T-cell (primary cell): Measurements from ENCODE around the gene SLC28A1. TPM values are rescaled to one million over a fixed set of nuclear protein-coding genes. Genes with fewer than 3 reads are reported as not detected.

Source experiments
- ATAC-seq, 4 experiments: fragments of 200-7000 bp in 3 of 4; fragments of 150-1000 bp in 1 of 4; cut with Tn5 transposase; replicated peaks in 1 of 4; 1 replicate in 3 of 4; 2 replicates in 1 of 4; pipeline ENCODE4 v1.10.0; 2021; ENCODE audit warnings: moderate library complexity in 3 of 4, mild to moderate bottlenecking in 2 of 4, moderate number of reproducible peaks in 1 of 4
- CTCF ChIA-PET, 2 donors: fragments of 300-600 bp; sonication (Branson Sonifier 250); formaldehyde crosslinking; loops; one replicate each; lab custom pipeline; 2022; ENCODE audit warnings: antibody characterized with exemption in 2 of 2; lab: Charles Lee
- POLR2A ChIA-PET, 2 donors: fragments of 300-600 bp; sonication (Branson Sonifier 250); formaldehyde crosslinking; loops; one replicate each; lab custom pipeline; 2022; ENCODE audit warnings: antibody characterized with exemption in 2 of 2; lab: Charles Lee
- DNase-seq, 35 experiments: peaks; one replicate each; pipeline versions ENCODE4 v3.0.0 to v3.0.0-alpha.2; 2013 to 2023
- H3K27ac ChIP-seq: one replicate; pipeline ENCODE4 v1.5.1; 2013; ENCODE audit warnings: low read length
- H3K27me3 ChIP-seq, 2 experiments: replicated peaks in 1 of 2; 1 replicate in 1 of 2; 2 replicates in 1 of 2; pipeline versions ENCODE4 v1.6.1 to v1.7.0; 2013; ENCODE audit warnings: low read length in 1 of 2, mixed read lengths in 1 of 2; ENCODE audit not compliant: control insufficient read depth in 2 of 2, insufficient read depth in 2 of 2; ENCODE audit errors: extremely low read depth in 1 of 2
- H3K36me3 ChIP-seq, 2 donors: 1 replicate in 1 of 2; 2 replicates in 1 of 2; pipeline versions ENCODE4 v1.6.1 to v1.7.0; 2013; ENCODE audit warnings: low read length in 1 of 2; ENCODE audit not compliant: control insufficient read depth in 2 of 2, insufficient read depth in 1 of 2; ENCODE audit errors: extremely low read depth in 1 of 2
- H3K4me1 ChIP-seq, 2 experiments: 1 replicate in 1 of 2; 2 replicates in 1 of 2; pipeline versions ENCODE4 v1.6.1 to v1.7.0; 2013; ENCODE audit warnings: low read length in 2 of 2, mixed read lengths in 1 of 2; ENCODE audit not compliant: insufficient read depth in 2 of 2, control insufficient read depth in 1 of 2; ENCODE audit errors: extremely low read depth in 1 of 2
- H3K4me3 ChIP-seq, 2 donors: 1 replicate in 1 of 2; 2 replicates in 1 of 2; pipeline versions ENCODE4 v1.5.1 to v1.7.0; 2013; ENCODE audit warnings: mild to moderate bottlenecking in 2 of 2, low read length in 1 of 2, moderate library complexity in 1 of 2; ENCODE audit not compliant: control insufficient read depth in 1 of 2; ENCODE audit errors: extremely low read depth in 1 of 2
- H3K9me3 ChIP-seq: 2 replicates; pipeline ENCODE4 v1.7.0; 2013
- H3K27ac Mint-ChIP-seq, 2 donors: one replicate each; pipeline ENCODE4 v1.8.0; 2020 to 2021; ENCODE audit warnings: mild to moderate bottlenecking in 2 of 2, mixed read lengths in 2 of 2
- H3K27me3 Mint-ChIP-seq, 2 donors: one replicate each; pipeline ENCODE4 v1.8.0; 2021 to 2022; ENCODE audit warnings: mixed read lengths in 2 of 2
- H3K36me3 Mint-ChIP-seq: one replicate; pipeline ENCODE4 v1.8.0; 2021; ENCODE audit warnings: mixed read lengths
- H3K4me1 Mint-ChIP-seq, 3 donors: one replicate each; pipeline ENCODE4 v1.8.0; 2020 to 2022; ENCODE audit warnings: mixed read lengths in 3 of 3, mild to moderate bottlenecking in 1 of 3
- H3K4me3 Mint-ChIP-seq, 3 donors: one replicate each; pipeline ENCODE4 v1.8.0; 2020 to 2022; ENCODE audit warnings: mild to moderate bottlenecking in 3 of 3, mixed read lengths in 3 of 3, moderate library complexity in 3 of 3
- H3K9me3 Mint-ChIP-seq, 3 donors: one replicate each; pipeline ENCODE4 v1.8.0; 2020 to 2022; ENCODE audit warnings: mixed read lengths in 3 of 3
- WGBS: methylation state at CpG from one replicate; pipeline ENCODE4 v1.1.5; 2013; ENCODE audit warnings: missing lambda C conversion rate; ENCODE audit not compliant: insufficient coverage; 5-methylcytosine and 5-hydroxymethylcytosine counted together
- total RNA-seq, 35 experiments: library from RNA in 6 of 35; stranded (reverse) in 6 of 35; fragments of 120-200 nt in 1 of 35; gene quantifications; one replicate each; pipeline versions ENCODE4 v1.2.1 to v1.2.4 and lab custom pipeline; 2013 to 2026

SLC28A1 gene
- total RNA-seq, 5 donors from 2014 or later (not counting 1 experiment from before 2014, with no cell fraction given): not detected

GRCh38 chr15:84960391-84961113 lies 76.1 kb downstream of the SLC28A1 start:
- Mint-ChIP-seq H3K4me1 (peaks cover 4 to 12% (median 6%) of the 10 kb centered on the region in 3 donors), H3K36me3 (no peaks in the 10 kb centered on the region), H3K4me3 (no peak overlapping the region), H3K27me3 (peaks cover 8 to 22% of the 10 kb centered on the region in 2 donors), H3K9me3 (no peaks in the 10 kb centered on the region), H3K27ac (no peak overlapping the region)
- ChIA-PET POLR2A (no interaction called here), CTCF (no interaction called here)
- no peak for DNase-seq
- Histone ChIP-seq H3K36me3 (no peaks in the 10 kb centered on the region), H3K9me3 (no peaks in the 10 kb centered on the region), H3K27ac (no peak overlapping the region), H3K4me3 (no peak overlapping the region), H3K27me3 (peaks cover 0 to 13% of the 10 kb centered on the region in 2 experiments), H3K4me1 (peaks cover 0 to 1% of the 10 kb centered on the region in 2 experiments)
- 87% methylated on average over 9 of the region's 13 CpGs for WGBS
- ATAC-seq: no peak

GRCh38 chr15:84961114-84961452 lies 76.6 kb downstream of the SLC28A1 start:
- DNase-seq (no peak), ATAC-seq (no peak)
- no peaks in the 10 kb centered on the region for H3K9me3 ChIP-seq
- Mint-ChIP-seq H3K9me3 (no peaks in the 10 kb centered on the region), H3K27ac (no peak overlapping the region), H3K27me3 (peaks cover 6 to 18% of the 10 kb centered on the region in 2 donors), H3K4me3 (no peak overlapping the region), H3K36me3 (no peaks in the 10 kb centered on the region), H3K4me1 (peaks cover under 1 to 7% (median under 1%) of the 10 kb centered on the region in 3 donors)
- H3K27me3 ChIP-seq: peaks cover 0 to 11% of the 10 kb centered on the region in 2 experiments
- no peaks in the 10 kb centered on the region for H3K36me3 ChIP-seq
- ChIA-PET POLR2A (no interaction called here), CTCF (no interaction called here)
- no peaks in the 10 kb centered on the region for H3K4me1 ChIP-seq
- 69% methylated on average over 2 of the region's 3 CpGs for WGBS
- H3K4me3 ChIP-seq: no peak overlapping the region
- H3K27ac ChIP-seq: no peak overlapping the region

GRCh38 chr15:84961707-84962106 lies 77.2 kb downstream of the SLC28A1 start:
- Mint-ChIP-seq H3K4me3 (no peak overlapping the region), H3K36me3 (no peaks in the 10 kb centered on the region), H3K9me3 (no peaks in the 10 kb centered on the region), H3K27ac (no peak overlapping the region), H3K27me3 (peaks cover 6 to 17% of the 10 kb centered on the region in 2 donors), H3K4me1 (peaks cover 0 to 6% (median 0%) of the 10 kb centered on the region in 3 donors)
- Histone ChIP-seq H3K4me3 (no peak overlapping the region), H3K4me1 (no peaks in the 10 kb centered on the region), H3K9me3 (no peaks in the 10 kb centered on the region), H3K27ac (no peak overlapping the region), H3K36me3 (no peaks in the 10 kb centered on the region), H3K27me3 (peaks cover 0 to 11% of the 10 kb centered on the region in 2 experiments)
- no peak for ATAC-seq
- ChIA-PET CTCF (interaction anchor here in 1 of 2 donors (1.2 kb wide), 1 partner anchor 8 kb away, joined by 3 read pairs; no protein-coding TSS in a partner anchor), POLR2A (no interaction called here)
- WGBS: 50% methylated on average over 2 of the region's 3 CpGs
- DNase-seq: no peak

- WGBS: 83% methylated on average over 1 of the region's 3 CpGs
- Mint-ChIP-seq H3K27me3 (peaks cover 6 to 14% of the 10 kb centered on the region in 2 donors), H3K36me3 (no peaks in the 10 kb centered on the region), H3K4me3 (no peak overlapping the region), H3K27ac (no peak overlapping the region), H3K4me1 (peaks cover 0 to 6% (median 0%) of the 10 kb centered on the region in 3 donors), H3K9me3 (no peaks in the 10 kb centered on the region)
- CTCF ChIA-PET: no interaction called here
- Histone ChIP-seq H3K36me3 (no peaks in the 10 kb centered on the region), H3K9me3 (no peaks in the 10 kb centered on the region), H3K27ac (no peak overlapping the region), H3K27me3 (peaks cover 0 to 11% of the 10 kb centered on the region in 2 experiments), H3K4me3 (no peak overlapping the region), H3K4me1 (no peaks in the 10 kb centered on the region)
- DNase-seq (no peak), ATAC-seq (no peak)
- POLR2A ChIA-PET: no interaction called here
Observed at GRCh38 chr15:84962955-84963354, 78.5 kb downstream of the SLC28A1 start.

- no peaks in the 10 kb centered on the region for H3K9me3 ChIP-seq
- H3K36me3 ChIP-seq: no peaks in the 10 kb centered on the region
- ChIA-PET CTCF (no interaction called here), POLR2A (no interaction called here)
- no peaks in the 10 kb centered on the region for H3K4me1 Mint-ChIP-seq
- WGBS: 67% methylated on average over 3 of the region's 3 CpGs
- H3K4me1 ChIP-seq: no peaks in the 10 kb centered on the region
- H3K27me3 ChIP-seq: peaks cover 0 to 16% of the 10 kb centered on the region in 2 experiments
- H3K9me3 Mint-ChIP-seq: no peaks in the 10 kb centered on the region
- H3K27me3 Mint-ChIP-seq: peaks cover 10 to 16% of the 10 kb centered on the region in 2 donors
- H3K36me3 Mint-ChIP-seq: no peaks in the 10 kb centered on the region
- no peak overlapping the region for H3K27ac Mint-ChIP-seq
- no peak overlapping the region for H3K4me3 ChIP-seq
- ATAC-seq: no peak
- H3K27ac ChIP-seq: no peak overlapping the region
- DNase-seq: no peak
- H3K4me3 Mint-ChIP-seq: no peak overlapping the region
Observed at GRCh38 chr15:84967380-84967779, 82.9 kb downstream of the SLC28A1 start.

- POLR2A ChIA-PET: no interaction called here
- Mint-ChIP-seq H3K9me3 (no peaks in the 10 kb centered on the region), H3K4me3 (no peak overlapping the region), H3K27ac (no peak overlapping the region), H3K36me3 (no peaks in the 10 kb centered on the region), H3K4me1 (no peaks in the 10 kb centered on the region), H3K27me3 (peaks cover 10 to 14% of the 10 kb centered on the region in 2 donors)
- Histone ChIP-seq H3K9me3 (no peaks in the 10 kb centered on the region), H3K27me3 (peaks cover 0 to 10% of the 10 kb centered on the region in 2 experiments), H3K4me1 (no peaks in the 10 kb centered on the region), H3K27ac (no peak overlapping the region), H3K36me3 (no peaks in the 10 kb centered on the region), H3K4me3 (no peak overlapping the region)
- DNase-seq (no peak), ATAC-seq (no peak)
- WGBS: 64% methylated on average over 2 of the region's 3 CpGs
- CTCF ChIA-PET: no interaction called here
Observed at GRCh38 chr15:84968301-84968700, 83.8 kb downstream of the SLC28A1 start.
